Tibial nerve (tissue), 4 donors: ENCODE measurements around the gene ETV6. TPM values are rescaled to one million over a fixed set of nuclear protein-coding genes. Genes with fewer than 3 reads are reported as not detected.
A peak's percentile ranks its signal among the peaks of the same experiment; 100 is the strongest.

Experiments
- DNase-seq, 2 donors: peaks; one replicate each; pipeline ENCODE4 v3.0.0-alpha.2; 2019; ENCODE audit warnings: low spot score in 2 of 2
- H3K27ac ChIP-seq, 4 donors: fragments of 200-600 bp; sonication (generic) in 3 of 4; one replicate each; pipeline ENCODE4 v1.5.1; 2017 to 2019; ENCODE audit warnings: mild to moderate bottlenecking in 1 of 4
- H3K27me3 ChIP-seq, 2 donors: fragments of 200-600 bp; sonication (generic) in 1 of 2; one replicate each; pipeline versions ENCODE4 v1.5.1 to v1.6.0; 2017 to 2019
- H3K36me3 ChIP-seq, 3 donors: fragments of 200-600 bp; sonication (generic); one replicate each; pipeline ENCODE4 v1.5.1; 2018 to 2019
- H3K4me1 ChIP-seq, 4 donors: fragments of 200-600 bp; sonication (generic) in 3 of 4; one replicate each; pipeline ENCODE4 v1.5.1; 2017 to 2019
- H3K4me3 ChIP-seq, 4 donors: fragments of 200-600 bp; sonication (generic) in 3 of 4; one replicate each; pipeline ENCODE4 v1.5.1; 2017 to 2019; ENCODE audit warnings: mild to moderate bottlenecking in 1 of 4, moderate library complexity in 1 of 4
- H3K9me3 ChIP-seq, 4 donors: fragments of 200-600 bp; sonication (generic) in 3 of 4; one replicate each; pipeline ENCODE4 v1.5.1; 2017 to 2019
- CTCF ChIP-seq, 5 experiments: fragments of 200-600 bp in 3 of 5; fragments of 450-650 bp in 2 of 5; sonication (generic) in 3 of 5; IDR thresholded peaks; one replicate each; pipeline ENCODE4 v1.5.1; 2016 to 2019; ENCODE audit warnings: antibody characterized with exemption in 5 of 5, mild to moderate bottlenecking in 3 of 5, moderate library complexity in 2 of 5
- EP300 ChIP-seq, 2 donors: sonication (generic); formaldehyde crosslinking; IDR thresholded peaks; one replicate each; pipeline ENCODE4 v1.6.1; 2017; ENCODE audit warnings: antibody characterized with exemption in 2 of 2, mild to moderate bottlenecking in 1 of 2
- POLR2A ChIP-seq, 2 donors: fragments of 450-650 bp; IDR thresholded peaks; one replicate each; pipeline ENCODE4 v1.6.1; 2017; ENCODE audit warnings: antibody characterized with exemption in 2 of 2, mild to moderate bottlenecking in 2 of 2, moderate library complexity in 2 of 2
- WGBS, 2 donors: methylation state at CpG; one replicate each; pipeline ENCODE4 v1.1.5; 2018; 5-methylcytosine and 5-hydroxymethylcytosine counted together
- total RNA-seq, 4 donors: library from RNA; depleted of rRNA; stranded (reverse); fragments of >200 nt; gene quantifications; one replicate each; pipeline ENCODE4 v1.1.0, GENCODE V29; 2016

Gene ETV6
- total RNA-seq, 4 donors from 2014 or later = 6.7 to 14.1 (median 8.3) TPM

- H3K4me3 ChIP-seq = no peak overlapping the region
- DNase-seq = no peak
- H3K27me3 ChIP-seq = no peaks in the 10 kb centered on the region
- WGBS, 2 donors = 61 to 64% methylated on average over 4 of the region's 4 CpGs
- peaks cover 0 to 33% (median 15%) of the 10 kb centered on the region in 4 donors for H3K4me1 ChIP-seq
- H3K36me3 ChIP-seq = peaks cover 0 to 13% (median 0%) of the 10 kb centered on the region in 3 donors
- H3K9me3 ChIP-seq = no peaks in the 10 kb centered on the region
- no peak for TF ChIP-seq EP300 (IDR thresholded peaks at IDR 0.05)
- TF ChIP-seq POLR2A (IDR thresholded peaks at IDR 0.05) = no peak
- no peak for TF ChIP-seq CTCF (IDR thresholded peaks at IDR 0.05)
- H3K27ac ChIP-seq = peak overlapping the region in 1 of 4 donors; percentile 20
These were observed 104.8 kb downstream of the ETV6 start for GRCh38 chr12:11754256-11754655.

GRCh38 chr12:11755302-11755930, 105.9 kb downstream of the ETV6 start:
- Histone ChIP-seq H3K9me3 (no peaks in the 10 kb centered on the region), H3K27me3 (no peaks in the 10 kb centered on the region), H3K27ac (peak overlapping the region in 2 of 4 donors; percentile 13 to 52), H3K4me1 (peaks cover 0 to 37% (median 15%) of the 10 kb centered on the region in 4 donors), H3K36me3 (peaks cover 0 to 13% (median 0%) of the 10 kb centered on the region in 3 donors), H3K4me3 (no peak overlapping the region)
- TF ChIP-seq CTCF (IDR thresholded peaks at IDR 0.05) = no peak
- no peak for TF ChIP-seq EP300 (IDR thresholded peaks at IDR 0.05)
- TF ChIP-seq POLR2A (IDR thresholded peaks at IDR 0.05) = no peak
- no peak for DNase-seq
- 49 to 55% methylated on average over 5 of the region's 5 CpGs for WGBS, 2 donors

- TF ChIP-seq POLR2A (IDR thresholded peaks at IDR 0.05) (no peak), CTCF (IDR thresholded peaks at IDR 0.05) (no peak), EP300 (IDR thresholded peaks at IDR 0.05) (no peak)
- no peak for DNase-seq
- Histone ChIP-seq H3K36me3 (peaks cover 0 to 13% (median 0%) of the 10 kb centered on the region in 3 donors), H3K4me3 (no peak overlapping the region), H3K9me3 (no peaks in the 10 kb centered on the region), H3K27ac (peak overlapping the region in 3 of 4 donors; percentile 13 to 52 (median 37)), H3K27me3 (no peaks in the 10 kb centered on the region), H3K4me1 (peaks cover 0 to 37% (median 15%) of the 10 kb centered on the region in 4 donors)
- 51 to 70% methylated on average over 2 of the region's 2 CpGs for WGBS, 2 donors
These were observed 106.5 kb downstream of the ETV6 start for GRCh38 chr12:11756022-11756421.

- Histone ChIP-seq H3K27me3 (no peaks in the 10 kb centered on the region), H3K27ac (peak overlapping the region in 1 of 4 donors; percentile 37), H3K4me3 (no peak overlapping the region), H3K4me1 (peaks cover 0 to 42% (median 15%) of the 10 kb centered on the region in 4 donors), H3K36me3 (peaks cover 0 to 13% (median 0%) of the 10 kb centered on the region in 3 donors), H3K9me3 (no peaks in the 10 kb centered on the region)
- 92 to 96% methylated on average over 6 of the region's 6 CpGs for WGBS, 2 donors
- no peak for DNase-seq
- TF ChIP-seq EP300 (IDR thresholded peaks at IDR 0.05) = no peak
These were observed 107.0 kb downstream of the ETV6 start for GRCh38 chr12:11756523-11756922.

- peak overlapping the region in 1 of 4 donors; percentile 37 for H3K27ac ChIP-seq
- no peaks in the 10 kb centered on the region for H3K27me3 ChIP-seq
- no peaks in the 10 kb centered on the region for H3K9me3 ChIP-seq
- H3K4me3 ChIP-seq = no peak overlapping the region
- WGBS, 2 donors = 79% methylated on average over 7 of the region's 7 CpGs
- peaks cover 0 to 45% (median 21%) of the 10 kb centered on the region in 4 donors for H3K4me1 ChIP-seq
- TF ChIP-seq POLR2A (IDR thresholded peaks at IDR 0.05) = no peak
- no peak for TF ChIP-seq CTCF (IDR thresholded peaks at IDR 0.05)
- no peak for TF ChIP-seq EP300 (IDR thresholded peaks at IDR 0.05)
- no peak for DNase-seq
- peaks cover 0 to 13% (median 0%) of the 10 kb centered on the region in 3 donors for H3K36me3 ChIP-seq
These were observed 107.6 kb downstream of the ETV6 start for GRCh38 chr12:11757095-11757494.
